Thyroid gland (tissue), 4 donors: ENCODE data around the gene LRPPRC. TPM values are rescaled to one million over a fixed set of nuclear protein-coding genes. Genes with fewer than 3 reads are reported as not detected.

Experiments
- DNase-seq, 2 donors: peaks; one replicate each; pipeline ENCODE4 v3.0.0-alpha.2; 2019
- H3K27ac ChIP-seq, 3 donors: fragments of 200-600 bp; sonication (generic); 1 replicate in 2 of 3; 2 replicates in 1 of 3; pipeline ENCODE4 v1.5.1; 2016 to 2019; ENCODE audit warnings: mild to moderate bottlenecking in 1 of 3, moderate library complexity in 1 of 3
- H3K27me3 ChIP-seq: fragments of 200-600 bp; sonication (generic); one replicate; pipeline ENCODE4 v1.5.1; 2019
- H3K36me3 ChIP-seq, 2 donors: fragments of 200-600 bp; sonication (generic); one replicate each; pipeline ENCODE4 v1.5.1; 2016 to 2019
- H3K4me1 ChIP-seq, 2 donors: fragments of 200-600 bp; sonication (generic); one replicate each; pipeline ENCODE4 v1.5.1; 2017 to 2019
- H3K4me3 ChIP-seq, 3 donors: fragments of 200-600 bp; sonication (generic); replicated peaks in 1 of 3; 1 replicate in 2 of 3; 2 replicates in 1 of 3; pipeline ENCODE4 v1.5.1; 2016; ENCODE audit warnings: mild to moderate bottlenecking in 1 of 3
- H3K9me3 ChIP-seq: fragments of 200-600 bp; sonication (generic); one replicate; pipeline ENCODE4 v1.5.1; 2017
- POLR2A ChIP-seq, 2 donors: fragments of 450-650 bp; IDR thresholded peaks; one replicate each; pipeline ENCODE4 v1.6.1; 2017; ENCODE audit warnings: antibody characterized with exemption in 2 of 2, mild to moderate bottlenecking in 2 of 2, moderate library complexity in 1 of 2
- WGBS, 2 donors: methylation state at CpG; one replicate each; pipeline ENCODE4 v1.1.5; 2017; 5-methylcytosine and 5-hydroxymethylcytosine counted together
- intact Hi-C: fragments of 100-400 bp; cut with DNase I; formaldehyde crosslinking; loops from one replicate; pipeline ENCODE4 v1.15.1; 2023
- total RNA-seq, 4 donors: library from RNA; depleted of rRNA; stranded (reverse); fragments of >200 nt; gene quantifications; one replicate each; pipeline ENCODE4 v1.2.3, GENCODE V29; 2016
- TF ChIP-seq, protein P1 (sequence below), 6 experiments: fragments of 200-600 bp in 3 of 6; fragments of 450-650 bp in 3 of 6; sonication (generic) in 3 of 6; IDR thresholded peaks; one replicate each; pipeline ENCODE4 v1.5.1; 2016 to 2019; ENCODE audit warnings: antibody characterized with exemption in 6 of 6, mild to moderate bottlenecking in 2 of 6, inconsistent platforms in 1 of 6, moderate library complexity in 1 of 6

The LRPPRC gene
- total RNA-seq, 4 donors from 2014 or later, result 47.5 to 79.3 (median 54.9) TPM

DNA sequence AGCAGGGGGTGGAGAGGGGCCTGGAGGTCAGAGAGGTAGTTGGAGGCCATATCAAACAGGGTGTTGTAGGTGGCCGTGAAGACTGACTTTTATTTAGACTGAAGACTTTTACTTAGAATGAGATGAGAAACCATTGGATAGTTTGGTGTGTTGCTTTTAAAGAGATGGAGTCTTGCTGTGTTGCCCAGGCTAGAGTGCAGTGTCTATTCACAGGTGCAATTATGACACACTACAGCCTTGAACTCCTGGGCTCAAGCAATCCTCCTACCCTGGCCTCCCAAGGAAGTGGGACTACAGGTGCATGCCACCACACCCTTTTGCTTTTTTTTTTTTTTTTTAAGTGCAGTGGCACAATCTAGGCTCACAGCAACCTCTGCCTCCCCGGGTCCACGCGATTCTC lies 2.5 kb upstream of the LRPPRC start:
- intact Hi-C loops, result loop anchor here (10.0 kb wide), 1 partner anchor 223 kb away; the partner anchor contains the start of gene DYNC2LI1
- Histone ChIP-seq H3K4me3 (no peak overlapping the region), H3K9me3 (no peaks in the 10 kb centered on the region), H3K27me3 (no peaks in the 10 kb centered on the region), H3K4me1 (peaks cover 18 to 19% of the 10 kb centered on the region in 2 donors), H3K27ac (no peak overlapping the region), H3K36me3 (no peaks in the 10 kb centered on the region)
- no peak for DNase-seq
- 87 to 97% methylated on average over 4 of the region's 4 CpGs for WGBS, 2 donors
- TF ChIP-seq POLR2A (IDR thresholded peaks at IDR 0.05), result no peak
- TF ChIP-seq, protein P1, sequence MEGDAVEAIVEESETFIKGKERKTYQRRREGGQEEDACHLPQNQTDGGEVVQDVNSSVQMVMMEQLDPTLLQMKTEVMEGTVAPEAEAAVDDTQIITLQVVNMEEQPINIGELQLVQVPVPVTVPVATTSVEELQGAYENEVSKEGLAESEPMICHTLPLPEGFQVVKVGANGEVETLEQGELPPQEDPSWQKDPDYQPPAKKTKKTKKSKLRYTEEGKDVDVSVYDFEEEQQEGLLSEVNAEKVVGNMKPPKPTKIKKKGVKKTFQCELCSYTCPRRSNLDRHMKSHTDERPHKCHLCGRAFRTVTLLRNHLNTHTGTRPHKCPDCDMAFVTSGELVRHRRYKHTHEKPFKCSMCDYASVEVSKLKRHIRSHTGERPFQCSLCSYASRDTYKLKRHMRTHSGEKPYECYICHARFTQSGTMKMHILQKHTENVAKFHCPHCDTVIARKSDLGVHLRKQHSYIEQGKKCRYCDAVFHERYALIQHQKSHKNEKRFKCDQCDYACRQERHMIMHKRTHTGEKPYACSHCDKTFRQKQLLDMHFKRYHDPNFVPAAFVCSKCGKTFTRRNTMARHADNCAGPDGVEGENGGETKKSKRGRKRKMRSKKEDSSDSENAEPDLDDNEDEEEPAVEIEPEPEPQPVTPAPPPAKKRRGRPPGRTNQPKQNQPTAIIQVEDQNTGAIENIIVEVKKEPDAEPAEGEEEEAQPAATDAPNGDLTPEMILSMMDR (IDR thresholded peaks at IDR 0.05), result no peak

DNA sequence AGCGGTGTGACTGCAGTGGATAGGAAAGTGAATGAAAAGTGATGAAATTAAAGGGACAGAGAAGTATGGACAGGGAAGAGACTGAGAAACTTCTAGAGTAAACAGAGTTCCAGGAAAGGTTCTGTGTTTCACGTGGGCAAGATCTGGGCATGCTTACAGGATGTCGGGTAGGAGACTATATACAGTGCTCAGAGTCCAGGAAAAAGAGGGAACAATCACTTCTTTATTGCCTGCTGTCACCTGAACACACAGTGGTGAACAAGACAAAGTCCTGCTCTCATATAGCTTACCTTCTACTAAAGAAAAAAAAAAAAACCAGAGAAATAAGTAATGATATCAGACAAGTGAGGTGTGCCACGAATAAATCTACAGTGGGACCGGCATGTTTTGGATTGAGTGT lies 2.4 kb downstream of the LRPPRC start:
- H3K4me1 ChIP-seq, result peaks cover 18 to 19% of the 10 kb centered on the region in 2 donors
- no peak for DNase-seq
- H3K27me3 ChIP-seq, result no peaks in the 10 kb centered on the region
- H3K9me3 ChIP-seq, result no peaks in the 10 kb centered on the region
- intact Hi-C loops, result loop anchor here (10.0 kb wide), 1 partner anchor 219 kb away; the partner anchor contains the start of gene DYNC2LI1
- TF ChIP-seq POLR2A (IDR thresholded peaks at IDR 0.05), result no peak
- TF ChIP-seq, protein P1 (IDR thresholded peaks at IDR 0.05), result no peak
- no peaks in the 10 kb centered on the region for H3K36me3 ChIP-seq
- H3K27ac ChIP-seq, result no peak overlapping the region
- WGBS, 2 donors, result 80 to 81% methylated on average over 5 of the region's 5 CpGs
- no peak overlapping the region for H3K4me3 ChIP-seq

DNA sequence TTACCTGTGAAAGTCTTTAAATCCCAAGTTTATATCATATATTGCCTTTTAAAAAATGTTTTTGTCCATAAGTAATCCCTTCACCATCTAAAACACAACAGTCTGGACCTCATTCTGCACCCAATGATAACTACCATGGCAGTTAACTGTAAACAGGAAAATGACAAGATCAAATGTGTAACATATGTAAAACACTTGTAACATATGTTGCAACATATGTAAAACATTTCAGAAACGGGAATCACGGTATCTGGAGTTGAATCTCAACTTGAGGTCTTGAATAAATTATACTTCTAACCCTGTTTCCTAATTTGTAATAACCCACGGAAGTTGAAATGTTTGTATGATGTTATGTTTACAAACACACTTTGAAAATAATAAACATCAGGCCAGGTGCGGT lies 6.2 kb downstream of the LRPPRC start:
- intact Hi-C loops, result no loop called here
- DNase-seq, result no peak

DNA sequence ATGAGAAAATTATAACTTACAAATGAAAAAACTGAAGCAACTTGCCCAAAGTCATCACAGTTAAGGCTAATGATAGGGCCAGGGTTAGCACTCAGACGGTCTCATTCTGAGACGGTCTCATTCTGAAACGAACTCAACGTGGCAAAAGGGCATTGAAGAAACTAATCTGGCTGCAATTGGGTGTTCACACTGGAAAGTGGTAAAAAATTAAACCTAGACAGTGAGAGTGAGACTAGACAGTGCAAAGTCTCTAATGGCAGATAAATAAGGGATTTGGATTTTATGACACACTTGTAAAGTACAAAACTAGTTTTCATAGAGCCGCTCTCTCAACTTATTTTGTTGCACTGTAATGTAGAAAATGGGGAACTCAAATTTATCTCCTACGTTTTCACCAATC lies 9.2 kb downstream of the LRPPRC start:
- intact Hi-C loops, result no loop called here
- peaks cover 0 to 5% of the 10 kb centered on the region in 2 donors for H3K36me3 ChIP-seq
- no peak overlapping the region for H3K27ac ChIP-seq
- no peak overlapping the region for H3K4me3 ChIP-seq
- no peaks in the 10 kb centered on the region for H3K27me3 ChIP-seq
- 93 to 97% methylated on average over 6 of the region's 6 CpGs for WGBS, 2 donors
- no peak for DNase-seq
- no peak for TF ChIP-seq POLR2A (IDR thresholded peaks at IDR 0.05)
- TF ChIP-seq, protein P1 (IDR thresholded peaks at IDR 0.05), result no peak
- H3K9me3 ChIP-seq, result no peaks in the 10 kb centered on the region
- no peaks in the 10 kb centered on the region for H3K4me1 ChIP-seq

More for the DNA sequence above, 6.2 kb downstream of the LRPPRC start:
- TF ChIP-seq, protein P1 (IDR thresholded peaks at IDR 0.05), result no peak
- TF ChIP-seq POLR2A (IDR thresholded peaks at IDR 0.05), result no peak
- H3K27me3 ChIP-seq, result no peaks in the 10 kb centered on the region
- no peak overlapping the region for H3K27ac ChIP-seq
- H3K4me3 ChIP-seq, result no peak overlapping the region
- H3K4me1 ChIP-seq, result peaks cover 7 to 9% of the 10 kb centered on the region in 2 donors
- H3K9me3 ChIP-seq, result no peaks in the 10 kb centered on the region
- no peaks in the 10 kb centered on the region for H3K36me3 ChIP-seq
- WGBS, 2 donors, result 89 to 92% methylated on average over 4 of the region's 4 CpGs

DNA sequence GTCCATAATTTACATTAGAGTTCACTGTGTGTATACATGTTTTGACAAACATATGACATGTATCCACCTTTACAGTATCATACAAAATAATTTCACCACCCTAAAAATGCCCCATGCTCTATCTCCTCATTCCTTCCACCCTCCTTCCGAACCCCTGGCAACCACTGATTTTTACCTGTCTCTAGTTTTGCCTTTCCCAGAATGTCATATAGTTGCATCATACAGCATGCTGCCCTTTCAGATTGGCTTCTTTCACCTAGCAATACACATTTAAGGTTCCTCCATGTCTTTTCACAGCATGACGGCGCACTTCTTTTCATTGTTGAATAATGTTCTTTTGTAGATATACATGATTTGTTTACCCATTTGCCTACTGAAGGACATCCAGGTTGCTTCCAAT lies 10.4 kb downstream of the LRPPRC start:
- Histone ChIP-seq H3K27me3 (no peaks in the 10 kb centered on the region), H3K27ac (no peak overlapping the region), H3K9me3 (no peaks in the 10 kb centered on the region), H3K4me3 (no peak overlapping the region), H3K36me3 (peaks cover 5 to 6% of the 10 kb centered on the region in 2 donors), H3K4me1 (no peaks in the 10 kb centered on the region)
- intact Hi-C loops, result no loop called here
- TF ChIP-seq, protein P1 (IDR thresholded peaks at IDR 0.05), result no peak
- no peak for TF ChIP-seq POLR2A (IDR thresholded peaks at IDR 0.05)
- WGBS, 2 donors, result 98 to 99% methylated on average over 3 of the region's 3 CpGs
- DNase-seq, result no peak
